Subcutaneous abdominal adipose tissue (tissue), 5 donors: ENCODE results near the gene LAMP5.

Experiments used
- H3K27ac ChIP-seq: one replicate; pipeline ENCODE4 v1.7.0; 2013; ENCODE audit warnings: low read depth, mild to moderate bottlenecking, inconsistent platforms, low read length, moderate library complexity
- H3K27me3 ChIP-seq, 5 donors: one replicate each; pipeline ENCODE4 v1.7.0; 2013; ENCODE audit warnings: low read length in 5 of 5, inconsistent platforms in 1 of 5; ENCODE audit not compliant: control insufficient read depth in 5 of 5, insufficient read depth in 4 of 5
- H3K36me3 ChIP-seq, 5 donors: one replicate each; pipeline ENCODE4 v1.7.0; 2013; ENCODE audit warnings: low read length in 5 of 5; ENCODE audit not compliant: control insufficient read depth in 5 of 5, insufficient read depth in 5 of 5
- H3K4me1 ChIP-seq, 5 donors: one replicate each; pipeline ENCODE4 v1.7.0; 2013; ENCODE audit warnings: low read length in 5 of 5, mild to moderate bottlenecking in 3 of 5, moderate library complexity in 1 of 5; ENCODE audit not compliant: control insufficient read depth in 5 of 5, insufficient read depth in 5 of 5
- H3K4me3 ChIP-seq, 5 donors: one replicate each; pipeline ENCODE4 v1.7.0; 2013; ENCODE audit warnings: low read length in 5 of 5, low read depth in 1 of 5
- H3K9ac ChIP-seq, 5 donors: one replicate each; pipeline ENCODE4 v1.7.0; 2013; ENCODE audit warnings: low read length in 5 of 5, mild to moderate bottlenecking in 4 of 5, moderate library complexity in 3 of 5
- H3K9me3 ChIP-seq, 5 donors: one replicate each; pipeline ENCODE4 v1.7.0; 2013; ENCODE audit warnings: low read length in 5 of 5; ENCODE audit not compliant: control insufficient read depth in 5 of 5
- donor health status: healthy.
- donor health status: healthy.
- donor health status: healthy.
- donor health status: healthy.
- donor health status: healthy.

The LAMP5 gene

DNA sequence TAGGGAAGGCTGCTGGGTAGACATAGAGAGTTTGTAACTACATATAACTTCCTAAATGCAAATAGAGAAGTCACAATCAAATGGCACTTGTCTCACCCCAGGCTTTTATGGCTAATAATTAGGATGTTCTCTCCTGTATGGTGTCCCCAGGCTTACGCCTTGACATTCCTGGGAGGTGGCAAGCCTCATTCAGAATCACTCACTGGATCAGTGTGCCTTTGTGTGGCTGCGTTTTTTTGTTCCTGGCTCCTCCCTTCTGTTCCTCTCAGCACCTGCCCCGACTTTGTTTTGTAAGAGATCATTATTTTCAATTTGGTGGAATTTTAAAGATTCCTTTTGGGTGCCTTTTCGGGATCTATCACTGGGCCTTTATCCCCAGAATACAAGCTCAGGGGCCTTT lies 5.7 kb downstream of the LAMP5 start:
- H3K4me1 ChIP-seq, result peaks cover 0 to 16% (median 13%) of the 10 kb centered on the region in 5 donors
- H3K9me3 ChIP-seq, result no peaks in the 10 kb centered on the region
- H3K9ac ChIP-seq, result no peak overlapping the region
- peaks cover 10 to 40% (median 21%) of the 10 kb centered on the region in 5 donors for H3K27me3 ChIP-seq
- H3K36me3 ChIP-seq, result no peaks in the 10 kb centered on the region
- no peak overlapping the region for H3K4me3 ChIP-seq
- H3K27ac ChIP-seq, result no peak overlapping the region

DNA sequence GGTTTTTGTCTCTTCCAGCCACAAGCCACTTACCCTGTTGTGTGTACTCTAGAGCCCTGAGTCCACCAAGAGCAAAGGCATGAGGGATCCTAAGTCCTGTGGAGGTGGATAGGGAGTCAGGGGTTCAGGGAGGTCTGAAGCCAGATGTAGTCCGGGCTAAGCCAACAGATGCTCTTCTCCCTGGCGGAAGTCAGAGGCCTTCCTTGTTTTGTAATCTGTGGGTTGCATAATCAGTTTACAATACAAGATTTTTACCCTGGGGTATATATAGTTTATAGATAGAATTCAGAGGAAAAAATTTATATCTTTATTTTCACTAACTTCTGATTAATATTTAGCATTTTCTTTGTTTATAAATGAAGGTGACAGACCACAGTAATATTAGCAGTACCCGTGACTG lies 9.2 kb downstream of the LAMP5 start:
- H3K27ac ChIP-seq, result no peak overlapping the region
- no peak overlapping the region for H3K4me3 ChIP-seq
- H3K4me1 ChIP-seq, result no peaks in the 10 kb centered on the region
- H3K9me3 ChIP-seq, result no peaks in the 10 kb centered on the region
- H3K27me3 ChIP-seq, result peaks cover 4 to 12% (median 5%) of the 10 kb centered on the region in 5 donors
- H3K9ac ChIP-seq, result no peak overlapping the region
- no peaks in the 10 kb centered on the region for H3K36me3 ChIP-seq

DNA sequence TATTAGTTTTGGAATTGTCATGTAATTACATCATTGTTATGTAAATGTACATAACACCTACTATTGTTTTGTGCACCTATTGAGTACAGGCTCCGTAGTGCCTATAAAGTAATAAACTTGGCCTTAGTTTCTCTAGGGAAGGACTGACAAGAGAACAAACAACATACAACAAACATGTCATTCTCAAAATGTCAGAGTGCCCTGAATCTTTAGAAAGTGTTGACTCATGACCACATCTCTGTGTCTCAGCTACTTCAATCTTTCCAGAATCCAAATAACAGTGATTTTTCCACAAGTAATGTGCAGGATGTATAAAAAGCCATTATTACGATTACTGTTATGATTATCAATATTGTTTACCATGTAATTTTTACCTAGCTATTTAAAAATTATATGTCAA lies 17.2 kb downstream of the LAMP5 start:
- Histone ChIP-seq H3K9me3 (no peaks in the 10 kb centered on the region), H3K36me3 (no peaks in the 10 kb centered on the region), H3K4me1 (no peaks in the 10 kb centered on the region), H3K27me3 (peaks cover 0 to 4% (median 3%) of the 10 kb centered on the region in 5 donors), H3K9ac (no peak overlapping the region), H3K27ac (no peak overlapping the region), H3K4me3 (no peak overlapping the region)

DNA sequence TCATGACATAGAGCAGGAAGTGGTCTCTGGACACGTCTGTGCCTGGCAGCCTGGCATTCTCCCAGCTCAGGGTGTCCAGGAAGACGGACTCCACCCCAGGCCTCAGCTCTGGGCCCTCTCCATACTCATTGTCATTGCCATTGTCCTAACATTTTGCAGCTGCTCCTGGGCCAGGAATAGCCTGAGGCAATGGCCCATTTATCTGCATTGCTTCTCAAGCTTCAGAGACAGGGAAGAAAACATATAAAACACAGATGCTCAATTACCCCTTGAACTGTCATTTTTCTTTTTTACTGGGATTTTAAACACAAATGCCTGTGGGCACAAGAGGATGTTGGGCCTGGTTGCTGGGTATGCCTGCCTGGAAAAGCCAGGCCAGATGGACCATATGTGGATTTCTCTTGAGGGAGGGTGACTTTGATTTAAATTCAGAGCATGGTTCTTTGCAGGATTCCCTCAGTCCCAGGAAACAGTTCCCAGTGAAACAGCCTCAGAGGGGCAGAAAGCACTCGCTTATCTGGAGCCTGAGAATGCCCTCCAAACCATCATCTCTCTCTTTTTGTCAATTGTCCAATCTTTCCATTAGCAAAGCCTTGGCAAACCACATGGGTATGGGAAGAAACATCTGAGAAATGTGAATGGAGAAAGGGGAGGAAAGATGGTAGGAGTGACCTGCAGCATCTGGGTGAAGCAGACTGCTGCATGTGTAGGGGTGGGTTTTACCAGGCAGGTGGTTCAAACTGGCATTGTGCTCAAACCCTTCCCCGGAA lies 17.9 kb downstream of the LAMP5 start:
- Histone ChIP-seq H3K27ac (no peak overlapping the region), H3K4me3 (no peak overlapping the region), H3K27me3 (peaks cover 0 to 4% (median 3%) of the 10 kb centered on the region in 5 donors), H3K9ac (no peak overlapping the region), H3K9me3 (no peaks in the 10 kb centered on the region), H3K4me1 (no peaks in the 10 kb centered on the region), H3K36me3 (no peaks in the 10 kb centered on the region)

DNA sequence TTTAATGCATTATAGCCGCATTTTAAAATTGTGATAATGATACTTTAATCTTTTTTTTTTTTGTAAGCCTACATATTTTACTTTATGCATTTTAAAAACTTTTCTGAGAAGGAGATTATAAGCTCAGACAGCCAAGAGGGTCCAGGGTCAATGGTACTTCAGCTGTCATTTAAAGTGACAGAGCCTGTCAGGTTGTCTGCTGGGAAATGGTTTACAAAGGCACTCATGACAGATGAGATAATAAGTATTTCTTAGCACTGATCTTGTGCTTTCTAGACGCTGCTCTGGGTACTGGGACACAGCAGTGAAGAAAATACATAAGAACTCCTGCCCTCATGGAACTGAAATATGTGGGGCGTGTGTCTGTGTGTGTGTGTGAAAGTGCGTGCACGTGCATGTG lies 19.6 kb downstream of the LAMP5 start:
- no peaks in the 10 kb centered on the region for H3K36me3 ChIP-seq
- H3K27me3 ChIP-seq, result peaks cover 0 to 4% (median 3%) of the 10 kb centered on the region in 5 donors
- no peak overlapping the region for H3K4me3 ChIP-seq
- no peak overlapping the region for H3K27ac ChIP-seq
- no peaks in the 10 kb centered on the region for H3K9me3 ChIP-seq
- no peaks in the 10 kb centered on the region for H3K4me1 ChIP-seq
- H3K9ac ChIP-seq, result no peak overlapping the region

DNA sequence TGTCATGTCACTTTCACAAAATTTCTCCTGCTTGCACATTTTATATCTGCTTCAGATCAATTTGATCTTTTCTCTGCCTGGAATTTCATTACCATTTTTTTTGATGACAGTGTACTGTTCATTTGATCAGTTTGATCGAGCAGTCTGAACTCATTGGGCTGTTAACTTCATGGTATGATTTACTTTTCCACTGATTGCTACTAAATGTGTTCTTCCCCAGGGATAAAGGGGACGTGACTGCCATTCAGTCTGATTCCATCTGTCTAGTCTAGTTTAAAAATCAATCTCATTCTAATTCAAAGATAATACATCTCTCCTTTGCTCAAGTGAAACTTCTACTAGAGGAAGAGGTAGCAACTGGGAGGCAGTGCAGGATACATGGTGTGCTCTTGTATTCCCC lies 21.1 kb downstream of the LAMP5 start:
- Histone ChIP-seq H3K9ac (no peak overlapping the region), H3K27me3 (no peaks in the 10 kb centered on the region), H3K4me1 (no peaks in the 10 kb centered on the region), H3K9me3 (no peaks in the 10 kb centered on the region), H3K27ac (no peak overlapping the region), H3K36me3 (no peaks in the 10 kb centered on the region), H3K4me3 (no peak overlapping the region)

DNA sequence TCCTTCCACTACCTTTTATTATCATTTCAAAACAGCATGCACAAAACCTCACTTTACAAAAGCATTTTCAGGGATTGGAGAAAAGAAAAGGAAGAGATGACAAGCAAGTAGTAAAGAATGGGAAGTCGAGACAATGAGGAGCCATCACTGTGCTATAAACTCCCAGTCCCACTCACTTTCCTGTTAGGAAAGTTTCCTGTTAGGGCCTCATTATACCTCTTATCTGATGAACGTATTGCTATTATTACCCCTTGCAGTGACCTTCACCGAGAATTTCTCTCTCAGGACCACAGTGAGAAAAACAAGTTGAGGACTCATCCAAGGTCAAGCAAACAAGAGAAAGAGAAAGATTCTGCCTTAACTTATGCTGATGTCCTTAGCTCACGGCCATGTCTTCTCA lies 28.8 kb downstream of the LAMP5 start:
- H3K36me3 ChIP-seq, result no peaks in the 10 kb centered on the region
- no peak overlapping the region for H3K9ac ChIP-seq
- no peaks in the 10 kb centered on the region for H3K9me3 ChIP-seq
- H3K4me1 ChIP-seq, result peaks cover 0 to 3% (median 0%) of the 10 kb centered on the region in 5 donors
- no peak overlapping the region for H3K27ac ChIP-seq
- H3K27me3 ChIP-seq, result no peaks in the 10 kb centered on the region
- no peak overlapping the region for H3K4me3 ChIP-seq

DNA sequence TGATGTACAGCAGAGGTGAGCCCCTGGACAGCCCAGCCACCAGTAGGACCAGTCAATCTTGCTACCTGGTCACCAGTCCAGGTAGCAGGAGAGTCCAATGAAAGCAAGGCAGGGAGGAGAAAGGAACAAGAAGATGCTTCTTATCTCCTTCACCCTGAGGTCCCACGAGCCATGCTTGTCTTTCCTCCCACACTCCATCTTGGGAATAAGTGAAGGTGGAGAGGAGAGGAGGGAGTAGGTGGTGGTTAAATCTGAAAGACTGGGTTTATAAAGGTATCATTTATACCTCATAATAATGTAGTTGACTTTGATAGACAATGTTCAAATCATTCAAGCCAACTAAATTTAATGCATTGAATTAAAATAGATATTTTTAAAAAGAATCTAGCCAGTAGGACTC lies 35.9 kb downstream of the LAMP5 start:
- Histone ChIP-seq H3K9ac (no peak overlapping the region), H3K27ac (no peak overlapping the region), H3K36me3 (no peaks in the 10 kb centered on the region), H3K9me3 (peaks cover 0 to 11% (median 3%) of the 10 kb centered on the region in 5 donors), H3K4me1 (no peaks in the 10 kb centered on the region), H3K27me3 (no peaks in the 10 kb centered on the region), H3K4me3 (no peak overlapping the region)

DNA sequence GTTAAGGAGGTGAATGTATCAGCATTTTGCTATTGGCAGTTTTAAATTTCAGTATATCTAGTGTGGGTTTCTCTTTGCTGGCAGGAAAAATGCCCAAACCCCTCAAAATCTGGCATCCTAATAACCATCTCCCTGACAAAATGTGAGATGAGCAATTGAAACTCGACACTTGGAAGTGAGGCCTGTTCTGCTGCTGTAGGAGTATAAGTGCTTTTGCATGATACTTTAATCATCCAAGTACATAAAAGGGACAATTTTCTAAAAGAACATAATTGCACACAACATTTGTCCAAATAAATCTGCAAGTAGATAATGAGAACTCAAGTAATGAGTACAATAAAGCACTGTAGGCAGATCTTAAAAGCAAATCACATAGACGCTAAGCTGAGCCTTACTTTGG lies 36.5 kb downstream of the LAMP5 start:
- H3K27me3 ChIP-seq, result no peaks in the 10 kb centered on the region
- no peak overlapping the region for H3K4me3 ChIP-seq
- no peaks in the 10 kb centered on the region for H3K36me3 ChIP-seq
- H3K27ac ChIP-seq, result no peak overlapping the region
- no peak overlapping the region for H3K9ac ChIP-seq
- H3K4me1 ChIP-seq, result no peaks in the 10 kb centered on the region
- H3K9me3 ChIP-seq, result peaks cover 0 to 11% (median 3%) of the 10 kb centered on the region in 5 donors

DNA sequence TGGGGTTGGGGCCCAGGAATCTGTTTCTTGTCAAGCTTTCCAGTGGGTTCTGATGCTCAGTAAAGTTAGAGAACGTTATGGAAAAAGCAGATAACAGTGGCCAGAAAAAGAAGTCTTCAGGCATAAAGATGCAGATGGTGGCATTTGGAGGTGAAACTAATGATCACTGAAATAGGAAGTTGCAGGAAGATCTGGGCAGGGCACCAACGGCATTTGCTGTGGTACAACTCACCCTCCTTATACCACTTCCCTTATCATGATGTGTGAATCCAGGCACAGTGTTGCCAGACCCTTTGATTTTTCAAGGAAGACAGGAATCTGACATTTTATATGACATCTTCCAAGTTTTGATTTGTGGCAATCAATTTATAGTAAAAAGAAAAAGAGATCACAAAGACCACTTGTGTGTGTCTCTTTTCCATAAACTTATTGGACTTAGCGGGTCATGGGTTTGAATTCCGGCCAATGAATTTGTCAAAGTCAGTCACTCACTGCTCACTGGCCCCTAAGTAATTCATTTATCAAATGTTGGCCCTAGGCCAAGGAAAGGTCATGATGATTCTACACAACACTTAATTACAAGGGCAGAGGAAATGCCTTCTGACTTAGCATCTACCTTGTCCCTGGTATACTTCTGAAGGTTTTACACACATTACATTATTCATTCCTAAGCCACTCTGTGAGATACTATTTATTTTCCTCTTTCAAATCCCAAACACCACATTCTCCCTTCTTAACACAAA lies 37.6 kb downstream of the LAMP5 start:
- Histone ChIP-seq H3K4me3 (no peak overlapping the region), H3K36me3 (no peaks in the 10 kb centered on the region), H3K9ac (no peak overlapping the region), H3K9me3 (peaks cover 0 to 11% (median 3%) of the 10 kb centered on the region in 5 donors), H3K27me3 (no peaks in the 10 kb centered on the region), H3K4me1 (no peaks in the 10 kb centered on the region), H3K27ac (no peak overlapping the region)
